CD4-positive, CD25-positive, alpha-beta regulatory T cell (primary cell): Measurements from ENCODE around the gene MCM3AP. TPM values are rescaled to one million over a fixed set of nuclear protein-coding genes. Genes with fewer than 3 reads are reported as not detected.
A peak's percentile ranks its signal among the peaks of the same experiment; 100 is the strongest.

Experiments
- ATAC-seq, 2 donors: fragments of 150-1000 bp; cut with Tn5 transposase; one replicate each; pipeline ENCODE4 v1.10.0; 2021; ENCODE audit warnings: low read depth in 2 of 2, moderate number of reproducible peaks in 2 of 2, moderate library complexity in 1 of 2
- DNase-seq, 3 donors: peaks; one replicate each; pipeline versions ENCODE4 v3.0.0 to v3.0.0-alpha.2; 2012 to 2022; ENCODE audit warnings: mixed read lengths in 1 of 3
- H3K27ac ChIP-seq: one replicate; pipeline ENCODE4 v1.7.0; 2013; ENCODE audit warnings: mild to moderate bottlenecking, low read length; ENCODE audit not compliant: insufficient read depth, poor library complexity, severe bottlenecking
- H3K27me3 ChIP-seq: one replicate; pipeline ENCODE4 v1.7.0; 2013; ENCODE audit warnings: low read length; ENCODE audit not compliant: control insufficient read depth, insufficient read depth
- H3K36me3 ChIP-seq: one replicate; pipeline ENCODE4 v1.7.0; 2013; ENCODE audit warnings: mild to moderate bottlenecking, low read length, moderate library complexity; ENCODE audit not compliant: control insufficient read depth, insufficient read depth
- H3K4me1 ChIP-seq: 2 replicates; pipeline ENCODE4 v1.7.0; 2013; ENCODE audit warnings: mild to moderate bottlenecking, low read length; ENCODE audit not compliant: insufficient read depth, control insufficient read depth, poor library complexity, severe bottlenecking
- H3K4me3 ChIP-seq: one replicate; pipeline ENCODE4 v1.7.0; 2013; ENCODE audit warnings: low read depth, mild to moderate bottlenecking, low read length, moderate library complexity
- H3K9me3 ChIP-seq, 2 experiments: 1 replicate in 1 of 2; 2 replicates in 1 of 2; pipeline ENCODE4 v1.7.0; 2013; ENCODE audit warnings: low read length in 2 of 2, mild to moderate bottlenecking in 1 of 2, moderate library complexity in 1 of 2; ENCODE audit not compliant: control insufficient read depth in 2 of 2
- H3K27ac Mint-ChIP-seq, 3 donors: one replicate each; pipeline ENCODE4 v1.8.0; 2020 to 2022; ENCODE audit warnings: mild to moderate bottlenecking in 3 of 3, mixed read lengths in 3 of 3, moderate library complexity in 2 of 3
- H3K27me3 Mint-ChIP-seq: one replicate; pipeline ENCODE4 v1.8.0; 2022; ENCODE audit warnings: mild to moderate bottlenecking, mixed read lengths
- H3K36me3 Mint-ChIP-seq: one replicate; pipeline ENCODE4 v1.8.0; 2020; ENCODE audit warnings: mixed read lengths
- H3K4me1 Mint-ChIP-seq, 4 donors: one replicate each; pipeline ENCODE4 v1.8.0; 2020 to 2022; ENCODE audit warnings: mixed read lengths in 4 of 4, mild to moderate bottlenecking in 1 of 4
- H3K4me3 Mint-ChIP-seq, 4 donors: one replicate each; pipeline ENCODE4 v1.8.0; 2020 to 2022; ENCODE audit warnings: mild to moderate bottlenecking in 4 of 4, mixed read lengths in 4 of 4, moderate library complexity in 3 of 4
- H3K9me3 Mint-ChIP-seq, 7 donors: one replicate each; pipeline ENCODE4 v1.8.0; 2020 to 2022; ENCODE audit warnings: mixed read lengths in 7 of 7, mild to moderate bottlenecking in 3 of 7, moderate library complexity in 2 of 7
- polyA plus RNA-seq, 4 donors: library from polyadenylated mRNA; unstranded; fragments of 300-500 nt; fragmentation: Illumina TruSeq; gene quantifications; one replicate each; pipeline ENCODE4 v1.2.3, GENCODE V29; 2021
- total RNA-seq: library from RNA; stranded (reverse); gene quantifications from one replicate; pipeline ENCODE4 v1.2.3, GENCODE V29; 2022

MCM3AP gene
- total and polyA plus RNA-seq, 5 donors from 2014 or later: 30.7 to 139 (median 45.3) TPM

GRCh38 chr21:46253610-46254124, 31.7 kb downstream of the MCM3AP start:
- Mint-ChIP-seq H3K4me3 (peak overlapping the region in 3 of 4 donors; percentile 0 to 76 (median 3)), H3K27me3 (no peaks in the 10 kb centered on the region), H3K9me3 (no peaks in the 10 kb centered on the region), H3K4me1 (peaks cover 10 to 39% (median 30%) of the 10 kb centered on the region in 4 donors), H3K36me3 (peaks cover 62% of the 10 kb centered on the region), H3K27ac (peak overlapping the region; percentile 33 to 94 (median 79))
- DNase-seq (peak; percentile 41 to 84 (median 58)), ATAC-seq (peak; percentile 78 to 80)
- H3K27me3 ChIP-seq: no peaks in the 10 kb centered on the region
- peaks cover 10% of the 10 kb centered on the region for H3K4me1 ChIP-seq
- H3K9me3 ChIP-seq: no peaks in the 10 kb centered on the region
- H3K4me3 ChIP-seq: no peak overlapping the region
- H3K36me3 ChIP-seq: peaks cover 80% of the 10 kb centered on the region
- peak overlapping the region; percentile 58 for H3K27ac ChIP-seq

DNA sequence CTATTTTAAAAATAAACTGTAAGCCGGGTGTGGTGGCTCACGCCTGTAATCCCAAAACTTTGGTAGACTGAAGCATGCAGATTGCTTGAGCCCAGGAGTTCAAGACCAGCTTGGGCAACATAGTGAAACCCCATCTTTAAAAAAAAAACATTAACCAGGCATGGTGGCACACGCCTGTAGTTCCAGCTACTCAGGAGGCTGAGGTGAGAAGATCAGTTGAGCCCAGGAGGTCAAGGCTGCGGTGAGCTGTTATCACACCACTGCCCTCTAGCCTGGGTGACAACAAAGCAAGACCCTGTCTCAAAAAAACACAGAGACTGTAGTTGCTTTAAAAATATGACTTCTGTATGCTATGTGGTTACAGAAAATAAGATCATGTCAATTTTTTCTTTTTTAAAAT, 32.6 kb downstream of the MCM3AP start:
- peak overlapping the region; percentile 58 for H3K27ac ChIP-seq
- DNase-seq (no peak), ATAC-seq (no peak)
- Mint-ChIP-seq H3K9me3 (no peaks in the 10 kb centered on the region), H3K27me3 (no peaks in the 10 kb centered on the region), H3K36me3 (peaks cover 54% of the 10 kb centered on the region), H3K4me1 (peaks cover 12 to 40% (median 31%) of the 10 kb centered on the region in 4 donors), H3K27ac (peak overlapping the region in 2 of 3 donors; percentile 33 to 79), H3K4me3 (peak overlapping the region in 1 of 4 donors; percentile 71)
- H3K4me3 ChIP-seq: no peak overlapping the region
- peaks cover 77% of the 10 kb centered on the region for H3K36me3 ChIP-seq
- peaks cover 10% of the 10 kb centered on the region for H3K4me1 ChIP-seq
- no peaks in the 10 kb centered on the region for H3K9me3 ChIP-seq
- no peaks in the 10 kb centered on the region for H3K27me3 ChIP-seq

DNA sequence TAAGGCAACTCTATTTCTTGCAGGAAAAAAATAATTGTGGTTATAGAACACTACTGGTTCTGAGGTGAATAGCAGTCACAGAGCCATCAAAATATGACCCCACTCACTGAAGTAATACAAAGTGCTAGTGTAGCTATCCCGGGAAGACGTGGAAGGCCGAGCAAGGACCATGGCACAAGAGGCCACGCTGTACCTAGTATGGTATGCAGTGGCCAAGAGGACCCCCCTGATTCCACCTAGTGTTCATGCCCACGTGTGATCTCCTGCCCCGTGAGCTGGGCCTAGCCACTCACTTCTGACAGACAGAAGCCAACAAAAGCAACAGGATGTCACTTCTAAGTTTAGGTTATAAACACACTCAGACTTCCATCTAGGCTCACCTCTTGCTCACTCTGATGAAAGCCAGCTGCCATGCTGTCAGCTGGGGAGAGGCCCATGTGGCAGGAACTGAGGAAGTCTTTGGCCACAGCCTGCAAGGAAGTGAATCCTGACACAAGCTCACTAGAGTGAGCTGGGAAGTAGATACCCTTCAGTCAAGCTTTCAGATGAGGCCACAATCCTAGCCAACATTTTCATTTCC, 35.2 kb downstream of the MCM3AP start:
- H3K4me3 Mint-ChIP-seq: no peak overlapping the region
- Histone ChIP-seq H3K4me3 (no peak overlapping the region), H3K9me3 (no peaks in the 10 kb centered on the region), H3K4me1 (peaks cover 10% of the 10 kb centered on the region), H3K27me3 (no peaks in the 10 kb centered on the region), H3K36me3 (peaks cover 76% of the 10 kb centered on the region), H3K27ac (peak overlapping the region; percentile 28)
- H3K36me3 Mint-ChIP-seq: peaks cover 55% of the 10 kb centered on the region
- no peaks in the 10 kb centered on the region for H3K27me3 Mint-ChIP-seq
- peak overlapping the region in 2 of 3 donors; percentile 78 to 83 for H3K27ac Mint-ChIP-seq
- ATAC-seq: no peak
- H3K4me1 Mint-ChIP-seq: peaks cover 12 to 40% (median 31%) of the 10 kb centered on the region in 4 donors
- DNase-seq: peak in 1 of 3 donors; percentile 29
- no peaks in the 10 kb centered on the region for H3K9me3 Mint-ChIP-seq

- H3K36me3 ChIP-seq: peaks cover 80% of the 10 kb centered on the region
- Mint-ChIP-seq H3K36me3 (peaks cover 41% of the 10 kb centered on the region), H3K4me1 (peaks cover 9 to 30% (median 23%) of the 10 kb centered on the region in 4 donors), H3K9me3 (no peaks in the 10 kb centered on the region), H3K27me3 (no peaks in the 10 kb centered on the region), H3K4me3 (no peak overlapping the region), H3K27ac (peak overlapping the region in 1 of 3 donors; percentile 26)
- no peaks in the 10 kb centered on the region for H3K27me3 ChIP-seq
- DNase-seq (no peak), ATAC-seq (no peak)
- H3K27ac ChIP-seq: no peak overlapping the region
- no peaks in the 10 kb centered on the region for H3K9me3 ChIP-seq
- H3K4me1 ChIP-seq: peaks cover 3% of the 10 kb centered on the region
- no peak overlapping the region for H3K4me3 ChIP-seq
Observed at GRCh38 chr21:46248827-46249226, 36.6 kb downstream of the MCM3AP start.

DNA sequence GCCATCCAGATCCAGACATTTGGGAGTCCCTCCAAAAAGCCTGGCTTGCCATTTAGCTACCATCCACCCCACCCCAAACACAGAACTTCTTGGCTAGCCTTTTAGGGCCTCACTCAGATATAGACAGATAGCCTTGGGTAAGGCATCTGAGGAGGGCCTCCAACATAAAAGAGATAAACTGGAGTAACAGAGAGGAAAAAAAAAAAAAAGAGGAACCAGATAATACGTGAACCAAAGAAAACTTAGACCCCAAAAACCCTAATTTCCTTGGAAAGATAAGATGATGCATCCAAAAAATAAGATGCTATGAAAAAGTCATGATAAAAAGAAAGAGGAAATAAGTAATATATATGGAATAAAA, 37.0 kb downstream of the MCM3AP start:
- Histone ChIP-seq H3K27ac (no peak overlapping the region), H3K9me3 (no peaks in the 10 kb centered on the region), H3K27me3 (no peaks in the 10 kb centered on the region), H3K36me3 (peaks cover 81% of the 10 kb centered on the region), H3K4me1 (no peaks in the 10 kb centered on the region), H3K4me3 (no peak overlapping the region)
- Mint-ChIP-seq H3K4me1 (peaks cover 4 to 26% (median 19%) of the 10 kb centered on the region in 4 donors), H3K36me3 (peaks cover 38% of the 10 kb centered on the region), H3K4me3 (no peak overlapping the region), H3K27ac (no peak overlapping the region), H3K27me3 (no peaks in the 10 kb centered on the region), H3K9me3 (no peaks in the 10 kb centered on the region)
- ATAC-seq: no peak
- no peak for DNase-seq

GRCh38 chr21:46247699-46248421, 37.6 kb downstream of the MCM3AP start:
- H3K4me1 Mint-ChIP-seq: peaks cover 4 to 21% (median 17%) of the 10 kb centered on the region in 4 donors
- no peak overlapping the region for H3K27ac ChIP-seq
- no peaks in the 10 kb centered on the region for H3K9me3 ChIP-seq
- H3K27me3 ChIP-seq: no peaks in the 10 kb centered on the region
- no peak overlapping the region for H3K4me3 ChIP-seq
- no peak overlapping the region for H3K4me3 Mint-ChIP-seq
- no peak overlapping the region for H3K27ac Mint-ChIP-seq
- no peaks in the 10 kb centered on the region for H3K4me1 ChIP-seq
- H3K36me3 ChIP-seq: peaks cover 81% of the 10 kb centered on the region
- ATAC-seq (no peak), DNase-seq (no peak)
- H3K36me3 Mint-ChIP-seq: peaks cover 40% of the 10 kb centered on the region
- H3K27me3 Mint-ChIP-seq: no peaks in the 10 kb centered on the region
- no peaks in the 10 kb centered on the region for H3K9me3 Mint-ChIP-seq

DNA sequence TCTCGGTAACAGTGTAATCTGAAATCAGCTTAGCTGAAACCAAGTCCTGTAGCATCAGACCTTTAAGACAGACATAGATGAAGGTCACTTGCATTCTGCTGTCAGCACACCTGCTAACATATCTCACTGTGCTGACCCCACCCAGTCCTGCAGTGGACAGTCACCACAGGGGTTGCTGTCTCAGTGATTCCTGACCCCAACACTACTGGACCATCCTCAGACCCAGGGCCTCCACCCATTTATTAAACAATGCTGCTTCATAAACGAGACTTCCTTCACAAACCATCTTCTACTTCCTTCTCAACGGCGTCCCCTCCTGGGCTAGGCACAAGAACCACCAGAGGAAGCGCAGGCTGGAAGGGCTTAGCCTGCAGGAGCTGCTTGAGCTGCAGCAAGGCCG, 39.1 kb downstream of the MCM3AP start:
- Histone ChIP-seq H3K27ac (no peak overlapping the region), H3K9me3 (no peaks in the 10 kb centered on the region), H3K27me3 (no peaks in the 10 kb centered on the region), H3K4me1 (no peaks in the 10 kb centered on the region), H3K4me3 (no peak overlapping the region), H3K36me3 (peaks cover 85% of the 10 kb centered on the region)
- Mint-ChIP-seq H3K36me3 (peaks cover 42% of the 10 kb centered on the region), H3K9me3 (no peaks in the 10 kb centered on the region), H3K4me1 (peaks cover 4 to 21% (median 15%) of the 10 kb centered on the region in 4 donors), H3K27ac (peak overlapping the region in 1 of 3 donors; percentile 29), H3K4me3 (no peak overlapping the region), H3K27me3 (no peaks in the 10 kb centered on the region)
- ATAC-seq (no peak), DNase-seq (no peak)
